Activated naive CD4-positive, alpha-beta T cell (primary cell): ENCODE data around the gene STOM.

ENCODE experiments used
- DNase-seq, 4 experiments: peaks; one replicate each; lab custom pipeline; 2025; lab: John Stamatoyannopoulos, UW

The STOM gene

GRCh38 chr9:121321016-121321503 is 49.0 kb downstream of the STOM start:
- no peak for DNase-seq

GRCh38 chr9:121319383-121319780 is 50.7 kb downstream of the STOM start:
- no peak for DNase-seq

- no peak for DNase-seq
These were observed 51.2 kb downstream of the STOM start for GRCh38 chr9:121318631-121319382.

GRCh38 chr9:121317737-121318630 is 52.1 kb downstream of the STOM start:
- no peak for DNase-seq

GRCh38 chr9:121316852-121317373 is 53.1 kb downstream of the STOM start:
- DNase-seq, result no peak

GRCh38 chr9:121316378-121316777 is 53.7 kb downstream of the STOM start:
- DNase-seq, result no peak

- DNase-seq, result no peak
These were observed 56.4 kb downstream of the STOM start for GRCh38 chr9:121313458-121314152.

- DNase-seq, result no peak
These were observed 57.9 kb downstream of the STOM start for GRCh38 chr9:121312169-121312568.

- no peak for DNase-seq
These were observed 59.5 kb downstream of the STOM start for GRCh38 chr9:121310571-121310970.

GRCh38 chr9:121309833-121310425 is 60.1 kb downstream of the STOM start:
- DNase-seq, result no peak

- DNase-seq, result no peak
These were observed 60.9 kb downstream of the STOM start for GRCh38 chr9:121309171-121309570.

- DNase-seq, result no peak
These were observed 61.3 kb downstream of the STOM start for GRCh38 chr9:121308765-121309164.

GRCh38 chr9:121307976-121308375 is 62.1 kb downstream of the STOM start:
- no peak for DNase-seq

- no peak for DNase-seq
These were observed 64.6 kb downstream of the STOM start for GRCh38 chr9:121305269-121305994.

GRCh38 chr9:121304707-121305106 is 65.3 kb downstream of the STOM start:
- no peak for DNase-seq

- no peak for DNase-seq
These were observed 66.3 kb downstream of the STOM start for GRCh38 chr9:121303456-121304451.

GRCh38 chr9:121302786-121303185 is 67.3 kb downstream of the STOM start:
- no peak for DNase-seq

- DNase-seq, result no peak
These were observed 67.7 kb downstream of the STOM start for GRCh38 chr9:121302341-121302740.

GRCh38 chr9:121301881-121302286 is 68.2 kb downstream of the STOM start:
- DNase-seq, result no peak
